Mesothelial cell of epicardium (in vitro differentiated cells): ENCODE data around the gene SPIRE2. TPM values are rescaled to one million over a fixed set of nuclear protein-coding genes. Genes with fewer than 3 reads are reported as not detected.

Experiments used
- DNase-seq, 2 experiments: peaks; one replicate each; pipeline ENCODE4 v3.0.0; 2021; ENCODE audit warnings: low spot score in 2 of 2; ENCODE audit not compliant: unreplicated experiment in 2 of 2
- H3K27ac Mint-ChIP-seq: 2 replicates; pipeline ENCODE4 v1.8.0; 2021; ENCODE audit warnings: mixed read lengths
- H3K27me3 Mint-ChIP-seq: 2 replicates; pipeline ENCODE4 v1.8.0; 2021; ENCODE audit warnings: low read depth, mixed read lengths
- H3K36me3 Mint-ChIP-seq: 2 replicates; pipeline ENCODE4 v1.8.0; 2021; ENCODE audit warnings: mixed read lengths
- H3K4me1 Mint-ChIP-seq: 2 replicates; pipeline ENCODE4 v1.8.0; 2021; ENCODE audit warnings: mixed read lengths
- H3K4me3 Mint-ChIP-seq: 2 replicates; pipeline ENCODE4 v1.8.0; 2021; ENCODE audit warnings: mild to moderate bottlenecking, moderate library complexity, mixed read lengths
- H3K9me3 Mint-ChIP-seq: 2 replicates; pipeline ENCODE4 v1.8.0; 2021; ENCODE audit warnings: mixed read lengths
- total RNA-seq: library from RNA; stranded (reverse); gene quantifications from 3 replicates; pipeline ENCODE4 v1.2.1, GENCODE V29; 2021
- TF ChIP-seq, protein P1 (sequence below): fragments of 200-600 bp; sonication (generic); IDR thresholded peaks from one replicate; pipeline ENCODE4 v1.5.0; 2021; ENCODE audit warnings: antibody characterized with exemption; ENCODE audit not compliant: unreplicated experiment

SPIRE2 gene
- total RNA-seq, 1 donor from 2014 or later, result 6.8 TPM

DNA sequence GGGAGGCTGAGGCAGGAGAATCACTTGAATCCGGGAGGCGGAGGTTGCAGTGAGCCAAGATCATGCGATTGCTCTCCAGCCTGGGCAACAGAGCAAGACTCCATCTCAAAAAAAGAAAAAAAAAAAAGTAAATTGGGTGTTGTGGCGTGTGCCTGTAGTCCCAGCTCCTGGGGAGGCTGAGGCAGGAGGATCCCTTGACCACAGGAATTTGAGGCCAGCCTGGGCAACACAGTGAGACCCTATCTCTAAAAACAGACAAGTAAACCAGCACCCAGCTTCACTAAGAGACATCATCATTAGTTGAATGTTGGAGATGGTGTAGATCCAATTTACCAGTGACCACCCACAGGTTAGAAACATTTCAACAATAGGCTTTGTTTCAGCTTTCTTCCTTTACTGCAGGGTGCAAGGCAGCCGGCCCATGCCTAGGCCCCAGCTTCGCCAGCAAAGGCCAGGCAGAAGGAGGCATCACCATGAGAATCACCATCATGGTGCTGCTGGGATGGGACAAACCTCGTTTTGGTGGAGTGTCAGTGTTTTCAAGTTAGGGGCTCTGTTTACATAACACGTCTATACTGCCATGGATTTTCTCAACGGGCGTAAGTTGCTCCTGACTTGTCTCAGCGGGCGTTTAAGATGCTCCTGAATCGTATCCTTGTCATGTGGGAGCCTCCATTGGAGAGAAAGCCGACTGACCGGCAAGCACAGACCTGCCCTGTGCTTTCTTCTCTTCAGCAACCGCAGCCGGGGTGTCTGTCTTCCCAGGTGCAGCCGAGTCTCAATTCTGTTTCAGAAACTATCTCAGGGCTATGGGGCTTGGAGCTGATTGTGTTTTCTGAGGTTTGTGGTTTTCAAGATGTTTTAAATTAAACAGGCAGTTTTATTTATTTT is 52.4 kb downstream of the SPIRE2 start:
- peaks cover 13% of the 10 kb centered on the region for H3K4me1 Mint-ChIP-seq
- DNase-seq, result no peak
- H3K27ac Mint-ChIP-seq, result peak overlapping the region; percentile 70
- no peaks in the 10 kb centered on the region for H3K9me3 Mint-ChIP-seq
- peaks cover 26% of the 10 kb centered on the region for H3K36me3 Mint-ChIP-seq
- H3K27me3 Mint-ChIP-seq, result no peaks in the 10 kb centered on the region
- no peak overlapping the region for H3K4me3 Mint-ChIP-seq
- TF ChIP-seq, protein P1, sequence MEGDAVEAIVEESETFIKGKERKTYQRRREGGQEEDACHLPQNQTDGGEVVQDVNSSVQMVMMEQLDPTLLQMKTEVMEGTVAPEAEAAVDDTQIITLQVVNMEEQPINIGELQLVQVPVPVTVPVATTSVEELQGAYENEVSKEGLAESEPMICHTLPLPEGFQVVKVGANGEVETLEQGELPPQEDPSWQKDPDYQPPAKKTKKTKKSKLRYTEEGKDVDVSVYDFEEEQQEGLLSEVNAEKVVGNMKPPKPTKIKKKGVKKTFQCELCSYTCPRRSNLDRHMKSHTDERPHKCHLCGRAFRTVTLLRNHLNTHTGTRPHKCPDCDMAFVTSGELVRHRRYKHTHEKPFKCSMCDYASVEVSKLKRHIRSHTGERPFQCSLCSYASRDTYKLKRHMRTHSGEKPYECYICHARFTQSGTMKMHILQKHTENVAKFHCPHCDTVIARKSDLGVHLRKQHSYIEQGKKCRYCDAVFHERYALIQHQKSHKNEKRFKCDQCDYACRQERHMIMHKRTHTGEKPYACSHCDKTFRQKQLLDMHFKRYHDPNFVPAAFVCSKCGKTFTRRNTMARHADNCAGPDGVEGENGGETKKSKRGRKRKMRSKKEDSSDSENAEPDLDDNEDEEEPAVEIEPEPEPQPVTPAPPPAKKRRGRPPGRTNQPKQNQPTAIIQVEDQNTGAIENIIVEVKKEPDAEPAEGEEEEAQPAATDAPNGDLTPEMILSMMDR, result no peak

DNA sequence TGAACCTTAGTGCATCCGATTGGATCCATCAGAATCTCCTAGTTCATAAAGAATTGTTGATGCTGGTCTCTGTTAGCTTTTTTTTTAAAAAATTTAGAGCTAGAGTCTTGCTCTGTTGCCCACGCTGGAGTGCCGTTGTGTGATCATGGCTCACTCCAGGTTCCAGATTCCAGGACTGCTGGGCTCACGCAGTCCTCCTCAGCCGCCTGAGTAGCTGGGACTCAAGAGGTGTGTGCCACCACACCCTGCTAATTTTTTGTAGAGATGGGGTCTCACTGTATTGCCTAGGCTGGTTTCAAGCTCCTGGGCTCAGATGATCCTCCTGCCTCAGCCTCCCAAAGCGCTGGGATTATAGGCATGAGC is 53.1 kb downstream of the SPIRE2 start:
- TF ChIP-seq, protein P1, result no peak
- DNase-seq, result no peak
- no peaks in the 10 kb centered on the region for H3K27me3 Mint-ChIP-seq
- no peak overlapping the region for H3K27ac Mint-ChIP-seq
- peaks cover 26% of the 10 kb centered on the region for H3K36me3 Mint-ChIP-seq
- peaks cover 13% of the 10 kb centered on the region for H3K4me1 Mint-ChIP-seq
- no peak overlapping the region for H3K4me3 Mint-ChIP-seq
- no peaks in the 10 kb centered on the region for H3K9me3 Mint-ChIP-seq

DNA sequence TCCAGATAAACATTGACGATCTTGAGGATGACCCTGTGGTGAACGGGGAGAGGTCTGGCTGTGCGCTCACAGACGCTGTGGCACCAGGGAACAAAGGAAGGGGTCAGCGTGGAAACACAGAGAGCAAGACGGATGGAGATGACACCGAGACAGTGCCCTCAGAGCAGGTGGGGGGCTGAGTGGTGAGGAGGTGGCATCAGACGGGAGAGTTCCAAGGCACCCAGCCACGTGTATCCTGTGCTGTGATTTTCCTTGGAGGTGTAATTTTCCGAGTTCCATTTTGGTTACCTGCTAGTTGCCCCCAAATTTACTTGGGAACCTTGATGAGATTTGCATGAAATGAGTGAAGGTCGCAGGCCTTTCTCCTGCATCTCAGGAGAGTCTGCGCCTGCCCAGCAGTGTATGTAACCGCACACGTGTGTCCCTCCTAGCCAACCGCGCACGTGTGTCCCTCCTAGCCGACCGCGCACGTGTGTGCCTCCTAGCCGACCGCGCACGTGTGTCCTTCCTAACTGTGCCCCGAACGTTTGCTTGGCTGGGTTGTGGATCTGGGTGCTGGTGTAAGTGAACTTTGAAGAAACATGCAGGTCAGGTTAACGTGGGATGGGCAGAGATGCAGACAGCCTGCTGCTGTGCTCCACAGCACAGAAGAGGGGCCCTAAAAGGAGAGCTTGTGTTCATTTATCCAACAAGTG is 55.2 kb downstream of the SPIRE2 start:
- Mint-ChIP-seq H3K9me3 (no peaks in the 10 kb centered on the region), H3K27ac (peak overlapping the region; percentile 56), H3K4me3 (no peak overlapping the region), H3K4me1 (peaks cover 13% of the 10 kb centered on the region), H3K27me3 (no peaks in the 10 kb centered on the region), H3K36me3 (peaks cover 34% of the 10 kb centered on the region)
- no peak for DNase-seq
- TF ChIP-seq, protein P1, result no peak

DNA sequence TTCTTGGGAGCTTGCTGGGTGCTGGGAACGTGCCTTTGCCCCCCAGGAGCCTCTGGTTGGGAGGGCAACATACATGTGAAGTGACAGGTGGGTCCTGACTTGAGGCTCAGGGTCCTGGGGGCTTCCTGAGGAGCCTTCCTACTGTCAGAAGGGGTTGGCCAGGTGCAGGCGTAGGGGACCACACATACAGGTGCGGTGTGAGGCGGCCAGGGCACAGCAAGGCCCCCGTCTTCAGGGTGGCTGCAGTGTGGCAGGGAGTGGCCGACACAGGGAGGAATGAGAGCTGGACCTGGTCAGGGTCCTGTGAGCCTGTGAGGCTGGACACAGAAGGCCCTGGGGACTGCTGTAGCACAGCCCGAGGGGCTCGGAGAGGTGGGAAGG is 55.8 kb downstream of the SPIRE2 start:
- Mint-ChIP-seq H3K36me3 (peaks cover 30% of the 10 kb centered on the region), H3K9me3 (no peaks in the 10 kb centered on the region), H3K27ac (no peak overlapping the region), H3K4me1 (peaks cover 13% of the 10 kb centered on the region), H3K4me3 (no peak overlapping the region), H3K27me3 (no peaks in the 10 kb centered on the region)
- DNase-seq, result no peak
- TF ChIP-seq, protein P1, result no peak

DNA sequence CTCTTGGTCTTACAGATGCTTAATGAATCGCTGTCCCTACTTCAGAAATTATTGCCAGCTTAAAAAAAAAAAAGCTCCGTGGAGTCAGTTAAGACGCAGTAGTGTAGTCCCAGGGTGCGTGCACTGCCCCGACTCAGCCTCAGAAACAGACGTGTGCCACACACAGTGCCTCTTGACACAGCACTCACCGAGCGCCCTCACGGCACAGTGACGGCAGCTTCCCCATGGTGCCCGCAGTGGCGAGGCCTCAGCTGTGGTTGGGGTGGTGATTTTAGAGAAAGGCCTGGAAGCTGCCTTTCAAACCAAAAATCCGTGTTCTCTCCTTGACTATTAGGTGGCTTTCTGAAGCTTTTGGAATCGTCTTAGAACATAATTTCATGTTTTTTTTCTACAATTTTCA is 59.0 kb downstream of the SPIRE2 start:
- peaks cover 7% of the 10 kb centered on the region for H3K4me1 Mint-ChIP-seq
- H3K4me3 Mint-ChIP-seq, result no peak overlapping the region
- peaks cover 36% of the 10 kb centered on the region for H3K36me3 Mint-ChIP-seq
- TF ChIP-seq, protein P1, result no peak
- H3K9me3 Mint-ChIP-seq, result no peaks in the 10 kb centered on the region
- no peak overlapping the region for H3K27ac Mint-ChIP-seq
- no peaks in the 10 kb centered on the region for H3K27me3 Mint-ChIP-seq
- no peak for DNase-seq
